ENCODE measurements around the gene POLR2C. TPM values are rescaled to one million over a fixed set of nuclear protein-coding genes. Genes with fewer than 3 reads are reported as not detected.

The POLR2C gene
- total RNA-seq, 4 donors from 2014 or later: 39.2 to 104 (median 72.7) TPM

GRCh38 chr16:57474671-57475661 lies 12.5 kb downstream of the POLR2C start:
- H3K27me3 ChIP-seq: no peaks in the 10 kb centered on the region
- no peak for TF ChIP-seq CTCF (IDR thresholded peaks at IDR 0.05)
- TF ChIP-seq EP300 (IDR thresholded peaks at IDR 0.05; ENCODE audit: low read depth): no peak
- TF ChIP-seq POLR2A (IDR thresholded peaks at IDR 0.05): no peak
- TF ChIP-seq POLR2AphosphoS5 (IDR thresholded peaks at IDR 0.05): no peak
- no peaks in the 10 kb centered on the region for H3K9me3 ChIP-seq
- no peak for DNase-seq
- WGBS, 2 donors (ENCODE audit: low coverage in 1 of 2): 70 to 84% methylated on average over 2 to 30 of the region's 30 CpGs
- in situ Hi-C loops (cut with MboI; ENCODE audit: low pct_ligation_motif_present in 1 of 4, low pct_unique_long_range_greater_than_20kb in 1 of 4, low sequenced_read_pairs in 3 of 4): no loop called here
- intact Hi-C loops (cut with DNase I; ENCODE audit: low total_unique reads): no loop called here
- no peak overlapping the region for H3K4me3 ChIP-seq
- H3K36me3 ChIP-seq: peaks cover 0 to 6% (median 2%) of the 10 kb centered on the region in 4 donors
- peaks cover 26 to 47% (median 34%) of the 10 kb centered on the region in 4 donors for H3K4me1 ChIP-seq
- no peak overlapping the region for H3K27ac ChIP-seq

GRCh38 chr16:57475711-57476339 lies 13.3 kb downstream of the POLR2C start:
- no peaks in the 10 kb centered on the region for H3K36me3 ChIP-seq
- in situ Hi-C loops (cut with MboI; ENCODE audit: low pct_ligation_motif_present in 1 of 4, low pct_unique_long_range_greater_than_20kb in 1 of 4, low sequenced_read_pairs in 3 of 4): no loop called here
- peak; percentile 51 for DNase-seq
- H3K4me3 ChIP-seq: no peak overlapping the region
- whole genome bisulfite sequencing, 2 donors (ENCODE audit: low coverage in 1 of 2): 30 to 33% methylated on average over 1 to 12 of the region's 12 CpGs
- TF ChIP-seq POLR2A (IDR thresholded peaks at IDR 0.05) (no peak), CTCF (IDR thresholded peaks at IDR 0.05) (peak; percentile 24 to 50 (median 34)), EP300 (IDR thresholded peaks at IDR 0.05; ENCODE audit: low read depth) (no peak)
- no peaks in the 10 kb centered on the region for H3K9me3 ChIP-seq
- H3K27me3 ChIP-seq: no peaks in the 10 kb centered on the region
- no peak overlapping the region for H3K27ac ChIP-seq
- intact Hi-C loops (cut with DNase I; ENCODE audit: low total_unique reads): no loop called here
- H3K4me1 ChIP-seq: peaks cover 23 to 47% (median 34%) of the 10 kb centered on the region in 4 donors

- Histone ChIP-seq H3K36me3 (no peaks in the 10 kb centered on the region), H3K27me3 (no peaks in the 10 kb centered on the region), H3K9me3 (no peaks in the 10 kb centered on the region), H3K4me3 (no peak overlapping the region), H3K4me1 (peaks cover 15 to 41% (median 28%) of the 10 kb centered on the region in 4 donors), H3K27ac (no peak overlapping the region)
- no peak for TF ChIP-seq POLR2AphosphoS5 (IDR thresholded peaks at IDR 0.05)
- no peak for TF ChIP-seq POLR2A (IDR thresholded peaks at IDR 0.05)
- TF ChIP-seq EP300 (IDR thresholded peaks at IDR 0.05; ENCODE audit: low read depth): no peak
- TF ChIP-seq CTCF (IDR thresholded peaks at IDR 0.05): no peak
- in situ Hi-C loops (cut with MboI; ENCODE audit: low pct_ligation_motif_present in 1 of 4, low pct_unique_long_range_greater_than_20kb in 1 of 4, low sequenced_read_pairs in 3 of 4) (no loop called here), intact Hi-C loops (cut with DNase I; ENCODE audit: low total_unique reads) (no loop called here)
- WGBS, 2 donors (ENCODE audit: low coverage in 1 of 2): 90% methylated on average over 6 of the region's 6 CpGs; no CpG with 5 or more reads in 1 of the 2 donors
- DNase-seq: no peak
Measured at GRCh38 chr16:57476546-57477410, 14.3 kb downstream of the POLR2C start.
